Hematopoietic multipotent progenitor cell treated with erythropoietin and hydrocortisone succinate and interleukin-3 and kit ligand, for 4 days (in vitro differentiated cells): Measurements from ENCODE around the gene TOMM5.
A peak's percentile ranks its signal among the peaks of the same experiment; 100 is the strongest.

ENCODE experiments used
- DNase-seq: peaks from one replicate; pipeline ENCODE4 v3.0.0-alpha.2; 2015

TOMM5 gene

GRCh38 chr9:37592108-37592951 is at the start of gene TOMM5:
TSS of gene TOMM5 (minus strand) at chr9:37592597. CDS start at chr9:37592532, 65 bp downstream.
- peak; percentile 96 for DNase-seq

GRCh38 chr9:37641331-37641730 is 48.9 kb upstream of the TOMM5 start:
- no peak for DNase-seq

- DNase-seq = no peak
Observed at GRCh38 chr9:37640246-37640645, 47.8 kb upstream of the TOMM5 start.

GRCh38 chr9:37639841-37640240 is 47.4 kb upstream of the TOMM5 start:
- DNase-seq = no peak

- no peak for DNase-seq
Observed at GRCh38 chr9:37639109-37639762, 46.8 kb upstream of the TOMM5 start.

GRCh38 chr9:37636511-37637448 is 44.4 kb upstream of the TOMM5 start:
- no peak for DNase-seq

- no peak for DNase-seq
Observed at GRCh38 chr9:37635808-37636207, 43.4 kb upstream of the TOMM5 start.

- DNase-seq = no peak
Observed at GRCh38 chr9:37632479-37632878, 40.1 kb upstream of the TOMM5 start.

GRCh38 chr9:37626708-37627292 is 34.4 kb upstream of the TOMM5 start:
- DNase-seq = no peak

- no peak for DNase-seq
Observed at GRCh38 chr9:37625758-37626147, 33.4 kb upstream of the TOMM5 start.

- no peak for DNase-seq
Observed at GRCh38 chr9:37625036-37625757, 32.8 kb upstream of the TOMM5 start.

GRCh38 chr9:37624073-37624472 is 31.7 kb upstream of the TOMM5 start:
- DNase-seq = no peak

GRCh38 chr9:37623267-37623666 is 30.9 kb upstream of the TOMM5 start:
- peak; percentile 11 for DNase-seq

GRCh38 chr9:37622462-37622861 is 30.1 kb upstream of the TOMM5 start:
- DNase-seq = no peak

GRCh38 chr9:37621273-37622121 is 29.1 kb upstream of the TOMM5 start:
- peak; percentile 26 for DNase-seq

- DNase-seq = no peak
Observed at GRCh38 chr9:37620396-37620795, 28.0 kb upstream of the TOMM5 start.

- no peak for DNase-seq
Observed at GRCh38 chr9:37619806-37620205, 27.4 kb upstream of the TOMM5 start.

- no peak for DNase-seq
Observed at GRCh38 chr9:37618817-37619216, 26.4 kb upstream of the TOMM5 start.

GRCh38 chr9:37617832-37618231 is 25.4 kb upstream of the TOMM5 start:
- no peak for DNase-seq

GRCh38 chr9:37617161-37617560 is 24.8 kb upstream of the TOMM5 start:
- DNase-seq = no peak

- DNase-seq = no peak
Observed at GRCh38 chr9:37611961-37612360, 19.6 kb upstream of the TOMM5 start.
